Transverse colon (tissue), 4 donors: ENCODE data around the gene RXFP1.

ENCODE experiments used
- CTCF ChIP-seq, 5 experiments: fragments of 200-600 bp in 3 of 5; fragments of 450-650 bp in 2 of 5; sonication (generic) in 3 of 5; IDR thresholded peaks; 1 replicate in 2 of 5; 2 replicates in 3 of 5; pipeline ENCODE4 v1.5.1; 2016 to 2017; ENCODE audit warnings: antibody characterized with exemption in 5 of 5, inconsistent platforms in 3 of 5, mild to moderate bottlenecking in 2 of 5, moderate library complexity in 1 of 5
- EP300 ChIP-seq: sonication (generic); formaldehyde crosslinking; IDR thresholded peaks from one replicate; pipeline ENCODE4 v1.6.1; 2017; ENCODE audit warnings: antibody characterized with exemption, low read depth
- POLR2A ChIP-seq: fragments of 450-650 bp; IDR thresholded peaks from one replicate; pipeline ENCODE4 v1.6.1; 2016; ENCODE audit warnings: antibody characterized with exemption, mild to moderate bottlenecking, moderate library complexity
- POLR2AphosphoS5 ChIP-seq, 3 donors: sonication (generic); formaldehyde crosslinking; IDR thresholded peaks; one replicate each; pipeline ENCODE4 v1.6.1; 2016; ENCODE audit warnings: antibody characterized with exemption in 3 of 3

- no peak for TF ChIP-seq POLR2A
- no peak for TF ChIP-seq CTCF (IDR thresholded peaks at IDR 0.05)
- no peak for TF ChIP-seq POLR2AphosphoS5 (IDR thresholded peaks at IDR 0.05)
- no peak for TF ChIP-seq EP300
These were observed 59.5 kb downstream of the RXFP1 start for GRCh38 chr4:158581161-158581560.
